Suprapubic skin (tissue), 4 donors: ENCODE data around the gene IQSEC1. TPM values are rescaled to one million over a fixed set of nuclear protein-coding genes. Genes with fewer than 3 reads are reported as not detected.
"Not testable (repeated sequence)": the region's sequence is repeated elsewhere in the genome, so short reads cannot be mapped to it uniquely, and the experiment has no call there.

Experiments used
- DNase-seq, 2 donors: peaks; one replicate each; pipeline ENCODE4 v3.0.0-alpha.2; 2019; ENCODE audit warnings: low spot score in 2 of 2
- H3K27ac ChIP-seq: fragments of 200-600 bp; sonication (generic); one replicate; pipeline ENCODE4 v1.5.1; 2019
- H3K27me3 ChIP-seq: fragments of 200-600 bp; sonication (generic); one replicate; pipeline ENCODE4 v1.5.1; 2019
- H3K36me3 ChIP-seq: fragments of 200-600 bp; sonication (generic); one replicate; pipeline ENCODE4 v1.5.1; 2019
- H3K4me1 ChIP-seq: fragments of 200-600 bp; sonication (generic); one replicate; pipeline ENCODE4 v1.5.1; 2019
- H3K4me3 ChIP-seq: fragments of 200-600 bp; sonication (generic); one replicate; pipeline ENCODE4 v1.5.1; 2019; ENCODE audit warnings: mild to moderate bottlenecking
- H3K9me3 ChIP-seq: fragments of 200-600 bp; sonication (generic); one replicate; pipeline ENCODE4 v1.5.1; 2019
- EP300 ChIP-seq: sonication (generic); formaldehyde crosslinking; IDR thresholded peaks from one replicate; pipeline ENCODE4 v1.6.1; 2017; ENCODE audit warnings: antibody characterized with exemption
- POLR2A ChIP-seq, 2 donors: fragments of 450-650 bp; IDR thresholded peaks; one replicate each; pipeline ENCODE4 v1.6.1; 2017; ENCODE audit warnings: antibody characterized with exemption in 2 of 2, mild to moderate bottlenecking in 2 of 2, moderate library complexity in 2 of 2
- POLR2AphosphoS5 ChIP-seq, 3 donors: sonication (generic); formaldehyde crosslinking; IDR thresholded peaks; one replicate each; pipeline ENCODE4 v1.6.1; 2017; ENCODE audit warnings: antibody characterized with exemption in 3 of 3
- WGBS: methylation state at CpG from one replicate; pipeline ENCODE4 v1.1.5; 2018; 5-methylcytosine and 5-hydroxymethylcytosine counted together
- total RNA-seq, 4 donors: library from RNA; depleted of rRNA; stranded (reverse); fragments of >200 nt; gene quantifications; one replicate each; pipeline ENCODE4 v1.1.0, GENCODE V29; 2016
- TF ChIP-seq, protein P1 (sequence below), 2 donors: fragments of 200-600 bp in 1 of 2; fragments of 450-650 bp in 1 of 2; sonication (generic) in 1 of 2; IDR thresholded peaks; one replicate each; pipeline ENCODE4 v1.5.1; 2016 to 2019; ENCODE audit warnings: antibody characterized with exemption in 2 of 2, mild to moderate bottlenecking in 1 of 2, moderate library complexity in 1 of 2

The IQSEC1 gene
- total RNA-seq, 4 donors from 2014 or later = 26.7 to 52.4 (median 35.5) TPM

GRCh38 chr3:12861611-12862010, 211.6 kb downstream of the IQSEC1 start:
- Histone ChIP-seq H3K4me3 (no peak overlapping the region), H3K27ac (no peak overlapping the region), H3K36me3 (no peaks in the 10 kb centered on the region), H3K9me3 (peaks cover 4% of the 10 kb centered on the region), H3K27me3 (no peaks in the 10 kb centered on the region), H3K4me1 (no peaks in the 10 kb centered on the region)
- 83% methylated on average over 2 of the region's 5 CpGs for WGBS
- no peak for DNase-seq
- TF ChIP-seq EP300 (no peak), POLR2AphosphoS5 (IDR thresholded peaks at IDR 0.05) (no peak), POLR2A (IDR thresholded peaks at IDR 0.05) (no peak)
- TF ChIP-seq, protein P1, sequence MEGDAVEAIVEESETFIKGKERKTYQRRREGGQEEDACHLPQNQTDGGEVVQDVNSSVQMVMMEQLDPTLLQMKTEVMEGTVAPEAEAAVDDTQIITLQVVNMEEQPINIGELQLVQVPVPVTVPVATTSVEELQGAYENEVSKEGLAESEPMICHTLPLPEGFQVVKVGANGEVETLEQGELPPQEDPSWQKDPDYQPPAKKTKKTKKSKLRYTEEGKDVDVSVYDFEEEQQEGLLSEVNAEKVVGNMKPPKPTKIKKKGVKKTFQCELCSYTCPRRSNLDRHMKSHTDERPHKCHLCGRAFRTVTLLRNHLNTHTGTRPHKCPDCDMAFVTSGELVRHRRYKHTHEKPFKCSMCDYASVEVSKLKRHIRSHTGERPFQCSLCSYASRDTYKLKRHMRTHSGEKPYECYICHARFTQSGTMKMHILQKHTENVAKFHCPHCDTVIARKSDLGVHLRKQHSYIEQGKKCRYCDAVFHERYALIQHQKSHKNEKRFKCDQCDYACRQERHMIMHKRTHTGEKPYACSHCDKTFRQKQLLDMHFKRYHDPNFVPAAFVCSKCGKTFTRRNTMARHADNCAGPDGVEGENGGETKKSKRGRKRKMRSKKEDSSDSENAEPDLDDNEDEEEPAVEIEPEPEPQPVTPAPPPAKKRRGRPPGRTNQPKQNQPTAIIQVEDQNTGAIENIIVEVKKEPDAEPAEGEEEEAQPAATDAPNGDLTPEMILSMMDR (IDR thresholded peaks at IDR 0.05) = no peak

- H3K27me3 ChIP-seq = no peaks in the 10 kb centered on the region
- H3K27ac ChIP-seq = no peak overlapping the region
- no peaks in the 10 kb centered on the region for H3K36me3 ChIP-seq
- H3K4me3 ChIP-seq = no peak overlapping the region
- WGBS = 81% methylated on average over 7 of the region's 7 CpGs
- DNase-seq = no peak
- no peaks in the 10 kb centered on the region for H3K9me3 ChIP-seq
- TF ChIP-seq POLR2A (IDR thresholded peaks at IDR 0.05) (no peak), EP300 (no peak), POLR2AphosphoS5 (IDR thresholded peaks at IDR 0.05) (no peak)
- TF ChIP-seq, protein P1 (IDR thresholded peaks at IDR 0.05) = no peak
- no peaks in the 10 kb centered on the region for H3K4me1 ChIP-seq
Observed at GRCh38 chr3:12859840-12860239, 213.4 kb downstream of the IQSEC1 start.

DNA sequence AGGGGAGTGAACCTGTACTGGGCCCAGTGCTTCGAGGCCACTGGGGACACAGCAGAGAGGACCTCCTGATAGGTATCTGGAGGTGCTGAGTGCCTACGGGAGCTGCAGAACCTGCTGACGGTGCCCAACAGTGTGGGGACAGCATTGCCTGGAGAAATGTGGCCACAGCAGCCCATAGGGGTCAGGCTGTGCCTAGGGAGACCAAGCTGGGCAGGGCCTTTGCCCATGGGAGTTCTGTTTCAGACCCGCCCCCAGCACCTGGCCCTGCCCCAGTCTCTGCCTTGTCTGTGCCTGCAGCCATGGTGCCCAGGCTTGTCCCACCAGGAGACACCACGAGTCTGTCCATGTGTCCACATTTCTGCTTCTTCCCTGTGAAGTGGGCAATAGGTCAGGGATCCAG, 216.6 kb downstream of the IQSEC1 start:
- H3K4me3 ChIP-seq = no peak overlapping the region
- TF ChIP-seq POLR2A (IDR thresholded peaks at IDR 0.05) = no peak
- no peak for TF ChIP-seq POLR2AphosphoS5 (IDR thresholded peaks at IDR 0.05)
- no peak for TF ChIP-seq EP300
- TF ChIP-seq, protein P1 (IDR thresholded peaks at IDR 0.05) = no peak
- no peaks in the 10 kb centered on the region for H3K4me1 ChIP-seq
- H3K27ac ChIP-seq = no peak overlapping the region
- no peak for DNase-seq
- H3K27me3 ChIP-seq = no peaks in the 10 kb centered on the region
- 89% methylated on average over 4 of the region's 5 CpGs for WGBS
- H3K36me3 ChIP-seq = no peaks in the 10 kb centered on the region
- H3K9me3 ChIP-seq = no peaks in the 10 kb centered on the region

GRCh38 chr3:12854565-12854964, 218.7 kb downstream of the IQSEC1 start:
- Histone ChIP-seq H3K9me3 (no peaks in the 10 kb centered on the region), H3K36me3 (no peaks in the 10 kb centered on the region), H3K4me3 (no peak overlapping the region), H3K27ac (no peak overlapping the region), H3K27me3 (no peaks in the 10 kb centered on the region), H3K4me1 (no peaks in the 10 kb centered on the region)
- WGBS = 66% methylated on average over 4 of the region's 4 CpGs
- no peak for DNase-seq
- TF ChIP-seq POLR2A (IDR thresholded peaks at IDR 0.05) (no peak), EP300 (no peak), POLR2AphosphoS5 (IDR thresholded peaks at IDR 0.05) (no peak)
- TF ChIP-seq, protein P1 (IDR thresholded peaks at IDR 0.05) = no peak

DNA sequence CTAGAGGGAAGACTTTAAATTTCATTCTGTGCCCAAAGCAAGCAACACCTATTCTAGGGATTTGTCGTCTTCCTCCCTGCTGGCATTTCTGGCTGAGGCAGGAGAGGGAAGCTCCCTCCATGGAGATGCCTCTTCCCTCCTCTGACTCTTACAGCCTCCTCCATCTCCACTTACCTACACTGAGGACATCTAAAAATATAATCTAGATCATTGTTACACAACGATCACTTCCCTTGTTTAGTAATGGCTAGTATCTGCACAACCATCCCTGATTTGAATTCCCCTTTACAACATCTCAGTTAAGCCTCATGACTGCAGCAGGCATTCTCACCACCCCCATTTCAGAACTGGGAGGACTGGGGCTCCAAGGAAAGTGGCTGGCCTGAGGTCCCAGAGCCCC, 219.4 kb downstream of the IQSEC1 start:
- not testable (repeated sequence) for H3K36me3 ChIP-seq, H3K4me1 ChIP-seq, H3K9me3 ChIP-seq, DNase-seq, H3K27me3 ChIP-seq, H3K4me3 ChIP-seq, H3K27ac ChIP-seq
- WGBS = 61% methylated on average over 2 of the region's 2 CpGs

DNA sequence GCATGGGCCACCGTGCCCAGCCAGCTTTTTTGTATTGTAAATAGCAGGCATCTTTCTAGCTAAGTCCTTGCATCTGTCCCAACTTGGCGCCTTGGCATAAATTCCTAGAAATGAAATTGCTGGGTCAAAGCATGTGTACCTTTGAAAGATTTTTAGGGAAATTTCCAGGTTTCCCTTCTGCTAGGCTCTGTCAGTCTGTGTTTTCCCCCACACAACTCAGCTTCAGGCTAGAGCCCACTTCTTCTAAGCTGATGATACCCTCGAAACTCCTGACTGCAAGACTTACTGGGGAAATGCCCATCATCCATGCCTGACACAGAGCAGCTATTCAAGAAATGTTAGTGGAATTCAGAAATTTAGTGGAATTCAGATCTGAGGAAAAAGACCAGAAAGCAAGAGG, 221.0 kb downstream of the IQSEC1 start:
- Histone ChIP-seq H3K4me3 (no peak overlapping the region), H3K36me3 (no peaks in the 10 kb centered on the region), H3K27me3 (no peaks in the 10 kb centered on the region), H3K4me1 (no peaks in the 10 kb centered on the region), H3K27ac (no peak overlapping the region), H3K9me3 (no peaks in the 10 kb centered on the region)
- WGBS = 78% methylated on average over 3 of the region's 3 CpGs
- TF ChIP-seq POLR2A (IDR thresholded peaks at IDR 0.05) = no peak
- TF ChIP-seq EP300 = no peak
- TF ChIP-seq POLR2AphosphoS5 (IDR thresholded peaks at IDR 0.05) = no peak
- TF ChIP-seq, protein P1 (IDR thresholded peaks at IDR 0.05) = no peak
- no peak for DNase-seq
